Erythroblast (primary cell): Measurements from ENCODE around the gene UBA3.

ENCODE experiments used
- GATA1 ChIP-seq: IDR thresholded peaks from 2 replicates; pipeline ENCODE4 v1.6.1; 2011; ENCODE audit warnings: low read depth, mild to moderate bottlenecking, control low read depth, low read length, moderate library complexity
- POLR2A ChIP-seq: IDR thresholded peaks from 2 replicates; pipeline ENCODE4 v1.6.1; 2011; ENCODE audit warnings: mild to moderate bottlenecking, low read length

DNA sequence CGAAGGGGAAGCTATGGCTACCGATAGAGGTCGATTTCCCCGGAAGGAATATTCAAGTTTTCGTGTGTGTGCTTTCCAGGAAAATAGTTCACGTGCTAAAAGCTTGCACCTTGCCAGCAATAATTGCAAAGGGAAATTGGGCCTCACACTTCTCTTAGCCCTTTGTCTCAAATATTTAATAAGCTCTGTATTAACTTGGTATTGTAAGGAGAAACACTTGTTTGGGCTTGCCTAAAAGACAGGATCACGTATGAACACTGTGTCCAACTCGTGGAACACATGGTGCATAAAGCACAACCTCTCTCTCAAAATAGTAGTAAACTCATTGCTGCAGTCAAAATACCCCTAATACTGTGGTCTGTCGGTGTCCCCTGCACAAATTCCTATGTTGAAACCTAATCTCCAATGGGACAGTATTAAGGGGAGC, 27.7 kb downstream of the UBA3 start:
- peak; percentile 75 for TF ChIP-seq POLR2A
- TF ChIP-seq GATA1 = no peak
